Small intestine (tissue), 7 donors: ENCODE data around the gene ARL5C. TPM values are rescaled to one million over a fixed set of nuclear protein-coding genes. Genes with fewer than 3 reads are reported as not detected.
A peak's percentile ranks its signal among the peaks of the same experiment; 100 is the strongest.
"Not testable (repeated sequence)": the region's sequence is repeated elsewhere in the genome, so short reads cannot be mapped to it uniquely, and the experiment has no call there.

Experiments
- DNase-seq, 2 donors: peaks; one replicate each; pipeline versions ENCODE4 v3.0.0 to v3.0.0-alpha.2; 2013
- FAIRE-seq: peaks from 2 replicates; lab custom pipeline; 2012; peaks lifted over from hg19 to GRCh38; lab: Jason Lieb, UNC
- H3K27ac ChIP-seq, 3 donors: one replicate each; pipeline ENCODE4 v1.5.1; 2013; ENCODE audit warnings: low read length in 2 of 3, mild to moderate bottlenecking in 2 of 3, control low read depth in 1 of 3, inconsistent platforms in 1 of 3, low read depth in 1 of 3, moderate library complexity in 1 of 3
- H3K27me3 ChIP-seq, 3 donors: one replicate each; pipeline ENCODE4 v1.6.1; 2013; ENCODE audit warnings: low read length in 3 of 3, inconsistent platforms in 1 of 3; ENCODE audit not compliant: control insufficient read depth in 3 of 3, insufficient read depth in 3 of 3
- H3K36me3 ChIP-seq, 3 donors: one replicate each; pipeline ENCODE4 v1.6.1; 2013; ENCODE audit warnings: low read length in 3 of 3, inconsistent platforms in 1 of 3, low read depth in 1 of 3, mild to moderate bottlenecking in 1 of 3, moderate library complexity in 1 of 3; ENCODE audit not compliant: control insufficient read depth in 3 of 3, insufficient read depth in 2 of 3
- H3K4me1 ChIP-seq, 3 donors: one replicate each; pipeline ENCODE4 v1.6.1; 2013; ENCODE audit warnings: low read length in 2 of 3, inconsistent platforms in 1 of 3, low read depth in 1 of 3, mild to moderate bottlenecking in 1 of 3, moderate library complexity in 1 of 3; ENCODE audit not compliant: control insufficient read depth in 3 of 3, insufficient read depth in 2 of 3
- H3K4me3 ChIP-seq, 3 donors: one replicate each; pipeline ENCODE4 v1.5.1; 2013; ENCODE audit warnings: low read length in 3 of 3, control low read depth in 1 of 3, inconsistent platforms in 1 of 3, low read depth in 1 of 3, mild to moderate bottlenecking in 1 of 3, moderate library complexity in 1 of 3
- H3K9me3 ChIP-seq, 2 donors: one replicate each; pipeline ENCODE4 v1.6.1; 2013; ENCODE audit warnings: low read depth in 1 of 2, low read length in 1 of 2; ENCODE audit not compliant: control insufficient read depth in 2 of 2, insufficient read depth in 1 of 2
- WGBS, 3 donors: extraction: QIAGEN DNeasy Blood & Tissue Kit; methylation state at CpG; one replicate each; pipeline ENCODE4 v1.1.7; 2013; 5-methylcytosine and 5-hydroxymethylcytosine counted together
- polyA plus RNA-seq, 4 donors: library from polyadenylated mRNA; stranded (reverse) in 3 of 4; unstranded in 1 of 4; fragments of 200-250 nt in 3 of 4; fragments of 120-200 nt in 1 of 4; gene quantifications; one replicate each; pipeline versions ENCODE4 v1.2.1 to v1.2.3, GENCODE V29; 2013
- donor health status: healthy with polysubstance abuse.
- donor health status: control.
- donor health status: control.
- donor health status: Bipolar disorder and iron deficiency.
- donor health status: healthy.

Gene ARL5C
- polyA plus RNA-seq, 4 donors = 0.06 TPM; not detected in 3

- H3K27ac ChIP-seq = no peak overlapping the region
- no peaks in the 10 kb centered on the region for H3K9me3 ChIP-seq
- no peak overlapping the region for H3K4me3 ChIP-seq
- DNase-seq (no peak), FAIRE-seq (no peak)
- no peaks in the 10 kb centered on the region for H3K36me3 ChIP-seq
- H3K27me3 ChIP-seq = no peaks in the 10 kb centered on the region
- WGBS, 3 donors = 90 to 91% (median 90%) methylated on average over 2 of the region's 2 CpGs
- H3K4me1 ChIP-seq = no peaks in the 10 kb centered on the region
These were observed 40.7 kb downstream of the ARL5C start for GRCh38 chr17:39125143-39125875.

- H3K4me1 ChIP-seq = no peaks in the 10 kb centered on the region
- H3K9me3 ChIP-seq = no peaks in the 10 kb centered on the region
- no peak overlapping the region for H3K27ac ChIP-seq
- WGBS, 3 donors = 78 to 83% (median 82%) methylated on average over 9 of the region's 9 CpGs
- H3K36me3 ChIP-seq = no peaks in the 10 kb centered on the region
- no peak for FAIRE-seq
- no peak for DNase-seq
- no peaks in the 10 kb centered on the region for H3K27me3 ChIP-seq
- H3K4me3 ChIP-seq = no peak overlapping the region
These were observed 42.3 kb downstream of the ARL5C start for GRCh38 chr17:39123627-39124026.

GRCh38 chr17:39122991-39123390 lies 43.0 kb downstream of the ARL5C start:
- Histone ChIP-seq H3K36me3 (no peaks in the 10 kb centered on the region), H3K27ac (no peak overlapping the region), H3K27me3 (no peaks in the 10 kb centered on the region), H3K9me3 (no peaks in the 10 kb centered on the region), H3K4me3 (no peak overlapping the region), H3K4me1 (no peaks in the 10 kb centered on the region)
- no peak for FAIRE-seq
- 83 to 92% (median 90%) methylated on average over 7 of the region's 7 CpGs for WGBS, 3 donors
- no peak for DNase-seq

- not testable (repeated sequence) for H3K4me3 ChIP-seq, H3K27me3 ChIP-seq, H3K9me3 ChIP-seq, DNase-seq, FAIRE-seq, H3K4me1 ChIP-seq, H3K27ac ChIP-seq, H3K36me3 ChIP-seq
- WGBS, 3 donors = 88 to 96% (median 92%) methylated on average over 8 to 10 of the region's 10 CpGs
These were observed 44.0 kb downstream of the ARL5C start for GRCh38 chr17:39121919-39122318.

GRCh38 chr17:39118674-39119419 lies 47.1 kb downstream of the ARL5C start:
- peaks cover 0 to 3% (median 0%) of the 10 kb centered on the region in 3 donors for H3K27me3 ChIP-seq
- H3K36me3 ChIP-seq = no peaks in the 10 kb centered on the region
- no peak overlapping the region for H3K27ac ChIP-seq
- 87 to 95% (median 89%) methylated on average over 5 of the region's 5 CpGs for WGBS, 3 donors
- H3K4me3 ChIP-seq = no peak overlapping the region
- no peak for FAIRE-seq
- no peak for DNase-seq
- H3K4me1 ChIP-seq = no peaks in the 10 kb centered on the region
- H3K9me3 ChIP-seq = peaks cover 0 to 3% of the 10 kb centered on the region in 2 donors

GRCh38 chr17:39116224-39116623 lies 49.7 kb downstream of the ARL5C start:
- H3K27me3 ChIP-seq = peaks cover 0 to 4% (median 0%) of the 10 kb centered on the region in 3 donors
- no peaks in the 10 kb centered on the region for H3K4me1 ChIP-seq
- H3K36me3 ChIP-seq = no peaks in the 10 kb centered on the region
- DNase-seq (no peak), FAIRE-seq (no peak)
- H3K9me3 ChIP-seq = peaks cover 0 to 4% of the 10 kb centered on the region in 2 donors
- H3K27ac ChIP-seq = no peak overlapping the region
- H3K4me3 ChIP-seq = no peak overlapping the region
- WGBS, 3 donors = 63 to 93% (median 81%) methylated on average over 3 of the region's 3 CpGs

GRCh38 chr17:39115135-39115534 lies 50.8 kb downstream of the ARL5C start:
- Histone ChIP-seq H3K36me3 (no peaks in the 10 kb centered on the region), H3K9me3 (peaks cover 0 to 4% of the 10 kb centered on the region in 2 donors), H3K27me3 (peaks cover 0 to 9% (median 0%) of the 10 kb centered on the region in 3 donors), H3K4me1 (peaks cover 0 to 2% (median 0%) of the 10 kb centered on the region in 3 donors), H3K27ac (peak overlapping the region in 1 of 3 donors; percentile 0), H3K4me3 (no peak overlapping the region)
- FAIRE-seq (no peak), DNase-seq (peak in 1 of 2 donors; percentile 27)
- 12 to 48% (median 40%) methylated on average over 5 of the region's 5 CpGs for WGBS, 3 donors

- peaks cover 0 to 4% of the 10 kb centered on the region in 2 donors for H3K9me3 ChIP-seq
- 72 to 91% (median 83%) methylated on average over 14 of the region's 14 CpGs for WGBS, 3 donors
- no peak overlapping the region for H3K4me3 ChIP-seq
- DNase-seq (no peak), FAIRE-seq (no peak)
- peaks cover 0 to 9% (median 0%) of the 10 kb centered on the region in 3 donors for H3K27me3 ChIP-seq
- H3K27ac ChIP-seq = peak overlapping the region in 1 of 3 donors; percentile 5
- H3K4me1 ChIP-seq = peaks cover 0 to 2% (median 0%) of the 10 kb centered on the region in 3 donors
- H3K36me3 ChIP-seq = no peaks in the 10 kb centered on the region
These were observed 51.2 kb downstream of the ARL5C start for GRCh38 chr17:39114723-39115122.
